Measurements from ENCODE around the gene DNAH10.

DNAH10 gene

GRCh38 chr12:123891011-123891410 lies 128.9 kb downstream of the DNAH10 start:
- DNase-seq = no peak

- no peak for DNase-seq
Measured at GRCh38 chr12:123891516-123892179, 129.5 kb downstream of the DNAH10 start.

- no peak for DNase-seq
Measured at GRCh38 chr12:123892180-123892559, 130.1 kb downstream of the DNAH10 start.

- no peak for DNase-seq
Measured at GRCh38 chr12:123892853-123893252, 130.8 kb downstream of the DNAH10 start.

GRCh38 chr12:123893276-123893675 lies 131.2 kb downstream of the DNAH10 start:
- DNase-seq = no peak

- DNase-seq = no peak
Measured at GRCh38 chr12:123894823-123895345, 132.8 kb downstream of the DNAH10 start.

GRCh38 chr12:123895451-123895850 lies 133.3 kb downstream of the DNAH10 start:
- no peak for DNase-seq

- no peak for DNase-seq
Measured at GRCh38 chr12:123896767-123897166, 134.7 kb downstream of the DNAH10 start.

- DNase-seq = no peak
Measured at GRCh38 chr12:123897221-123897620, 135.1 kb downstream of the DNAH10 start.

- DNase-seq = no peak
Measured at GRCh38 chr12:123898673-123899072, 136.6 kb downstream of the DNAH10 start.

GRCh38 chr12:123899368-123899767 lies 137.3 kb downstream of the DNAH10 start:
- no peak for DNase-seq

GRCh38 chr12:123900871-123901376 lies 138.8 kb downstream of the DNAH10 start:
- no peak for DNase-seq

- no peak for DNase-seq
Measured at GRCh38 chr12:123902821-123903220, 140.7 kb downstream of the DNAH10 start.

- DNase-seq = no peak
Measured at GRCh38 chr12:123903301-123904065, 141.4 kb downstream of the DNAH10 start.

- DNase-seq = peak; percentile 77
Measured at GRCh38 chr12:123905319-123905925, 143.3 kb downstream of the DNAH10 start.

GRCh38 chr12:123906711-123907420 lies 144.8 kb downstream of the DNAH10 start:
- DNase-seq = no peak

- DNase-seq = no peak
Measured at GRCh38 chr12:123907726-123908476, 145.8 kb downstream of the DNAH10 start.

- no peak for DNase-seq
Measured at GRCh38 chr12:123908884-123909725, 147.0 kb downstream of the DNAH10 start.

- no peak for DNase-seq
Measured at GRCh38 chr12:123910057-123910456, 148.0 kb downstream of the DNAH10 start.

- DNase-seq = no peak
Measured at GRCh38 chr12:123910761-123911193, 148.7 kb downstream of the DNAH10 start.
